ENCODE measurements around the gene LDLRAD4.
A peak's percentile ranks its signal among the peaks of the same experiment; 100 is the strongest.

Gene LDLRAD4

DNA sequence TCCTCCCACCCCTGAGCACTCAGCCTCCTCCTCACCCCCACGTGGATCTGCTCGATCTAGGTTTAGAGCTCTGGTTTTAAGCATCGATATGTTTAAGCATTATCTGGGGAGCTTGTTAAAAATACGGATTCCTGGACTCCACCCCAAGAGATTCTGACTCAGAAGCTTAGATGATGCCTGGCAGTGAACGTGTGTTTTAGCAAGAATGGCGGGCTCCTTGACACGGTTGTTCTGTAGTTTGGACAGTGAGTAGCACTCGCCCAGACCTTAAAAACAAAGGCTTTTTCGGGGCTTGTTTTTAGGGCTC lies 47.3 kb downstream of the LDLRAD4 start:
- no peak for DNase-seq (ENCODE audit: low spot score)

DNA sequence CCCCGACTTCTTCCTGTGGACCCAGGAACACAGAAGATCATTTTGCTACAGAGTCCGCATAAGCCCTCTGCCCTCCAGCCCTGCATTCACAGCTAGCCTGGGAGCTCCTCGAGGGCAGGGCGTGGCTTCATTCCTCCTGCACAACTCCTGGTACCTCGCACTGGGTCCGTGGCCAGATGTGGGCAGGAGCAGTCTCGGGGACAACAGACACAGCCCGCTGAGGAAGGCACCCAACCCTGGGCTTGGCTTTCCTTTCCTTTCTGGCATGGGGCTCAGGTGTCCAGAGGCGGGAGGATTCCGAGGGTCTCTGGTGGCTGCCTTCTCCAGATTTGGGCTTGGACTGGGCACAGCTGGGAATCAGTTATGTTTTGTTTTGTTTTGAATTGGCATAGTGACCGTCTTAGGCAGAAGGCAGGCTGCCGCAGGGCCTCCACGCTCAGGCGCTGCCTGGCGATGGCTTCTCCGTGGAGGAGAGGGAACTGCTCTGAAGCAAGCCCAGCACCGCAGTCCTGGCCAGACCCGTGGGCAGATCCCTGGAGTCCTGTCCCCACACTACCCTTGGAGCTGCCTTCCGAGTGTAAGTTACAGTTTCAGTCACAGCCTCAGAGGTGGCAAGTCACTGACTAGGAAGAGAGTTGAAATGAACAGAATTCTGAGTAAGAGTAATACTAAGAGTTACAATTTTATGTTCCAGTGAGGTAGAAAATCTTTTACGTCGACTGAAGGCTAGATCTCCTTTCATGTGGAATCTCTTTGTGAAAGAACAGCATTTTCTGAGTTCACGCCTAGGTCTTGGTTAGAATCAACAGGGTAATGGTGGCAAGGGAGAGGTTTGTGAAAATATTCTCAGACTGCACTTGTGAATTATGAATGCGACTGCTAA lies 47.9 kb downstream of the LDLRAD4 start:
- DNase-seq (ENCODE audit: low spot score), result no peak

DNA sequence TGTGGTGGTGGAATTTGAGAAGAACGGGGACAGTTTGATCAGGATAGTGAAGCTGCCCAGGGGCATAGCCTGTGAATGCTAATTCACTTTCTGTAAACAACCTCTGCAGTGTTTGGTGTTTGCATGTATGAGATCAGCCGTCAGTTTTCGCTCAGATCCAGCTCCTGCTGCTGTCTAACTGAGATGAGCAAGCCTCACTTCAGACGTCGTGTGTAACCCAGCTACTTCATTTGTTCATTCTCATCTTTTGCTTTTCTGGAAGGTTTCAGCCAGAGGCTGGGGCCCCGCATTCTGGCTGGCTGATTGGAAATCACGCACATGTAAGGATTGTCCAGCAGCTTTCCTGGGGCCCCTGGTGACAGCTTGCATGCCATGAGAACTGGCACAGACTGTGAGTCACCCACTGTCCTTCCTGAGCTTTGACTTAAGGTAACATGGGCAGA lies 48.9 kb downstream of the LDLRAD4 start:
- no peak for DNase-seq (ENCODE audit: low spot score)

DNA sequence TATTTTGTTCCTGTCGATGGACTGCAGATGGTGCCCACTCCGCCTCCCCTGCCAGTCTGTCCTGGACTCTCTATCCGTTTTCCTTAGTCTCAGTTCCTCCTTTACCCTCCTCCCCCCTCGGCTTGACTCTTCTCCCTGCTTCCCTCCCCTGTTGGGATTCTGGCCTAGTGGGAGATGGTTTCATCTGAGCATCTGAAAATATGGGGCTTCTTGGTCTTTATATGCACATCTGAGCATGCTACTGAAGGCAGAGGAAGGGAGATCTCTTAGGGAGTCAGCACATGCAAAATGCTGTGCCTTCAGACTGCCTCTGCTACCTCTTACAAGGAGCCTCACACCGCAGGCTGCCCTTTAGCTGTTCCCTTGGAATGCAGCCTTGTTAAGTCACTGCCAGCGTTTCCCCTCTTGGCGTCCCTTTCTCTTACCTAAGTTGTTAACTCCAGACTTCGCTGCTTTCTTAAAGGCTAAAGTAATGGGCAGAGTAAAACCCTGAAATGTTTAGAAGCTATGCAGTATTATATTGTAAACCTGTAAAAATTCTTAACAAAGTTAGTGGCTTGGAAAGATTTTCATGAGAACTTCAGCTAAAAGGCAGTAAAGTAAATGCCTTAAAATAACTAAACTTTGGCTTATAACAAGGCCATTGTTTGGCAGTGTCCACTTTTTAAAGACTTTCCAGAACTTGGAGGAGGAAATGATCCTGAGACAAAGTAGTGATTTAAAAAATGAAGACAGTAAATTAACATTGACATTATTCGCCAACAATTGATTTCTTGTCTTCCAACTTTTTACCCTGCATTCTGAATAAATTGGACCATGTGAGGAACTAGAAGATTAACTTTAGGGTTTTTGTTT lies 49.8 kb downstream of the LDLRAD4 start:
- peak; percentile 69 for DNase-seq (ENCODE audit: low spot score)

DNA sequence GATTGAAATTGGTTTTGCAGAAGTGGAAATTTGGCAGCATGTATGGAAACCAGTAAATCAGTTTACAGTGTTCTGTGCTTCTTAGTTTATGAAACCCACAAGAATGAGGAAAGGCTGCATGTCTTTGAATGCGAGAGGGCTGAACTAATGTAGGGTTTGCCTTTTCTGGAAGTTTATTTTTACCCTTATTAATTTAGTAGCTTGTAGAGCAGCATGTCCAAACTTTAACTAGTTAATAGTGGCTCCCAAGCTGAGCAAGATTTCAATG lies 50.4 kb downstream of the LDLRAD4 start:
- DNase-seq (ENCODE audit: low spot score), result no peak

DNA sequence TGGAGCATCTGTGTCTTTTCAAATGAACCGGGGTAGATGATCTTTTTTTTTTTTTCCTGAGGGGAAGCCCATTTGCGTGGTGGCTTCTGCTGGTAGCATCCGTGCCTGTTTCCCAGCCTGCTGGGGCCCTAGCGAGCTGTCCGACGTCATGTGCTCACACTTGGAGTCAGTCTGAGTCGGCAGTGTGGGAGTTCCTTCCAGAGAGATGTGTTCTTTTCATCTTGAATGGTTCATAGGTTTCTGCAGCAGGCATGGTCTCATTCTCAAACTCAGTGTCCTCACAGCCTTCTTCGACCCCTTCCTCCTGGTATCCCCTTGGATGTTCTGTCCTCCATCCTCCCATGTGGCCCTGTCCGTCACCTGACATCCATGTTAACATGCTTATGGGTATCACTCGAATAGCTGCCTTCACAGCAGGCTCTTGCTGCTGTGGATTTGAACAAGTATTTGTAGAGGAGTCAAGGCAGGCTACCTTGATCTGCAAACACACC lies 51.0 kb downstream of the LDLRAD4 start:
- no peak for DNase-seq (ENCODE audit: low spot score)

DNA sequence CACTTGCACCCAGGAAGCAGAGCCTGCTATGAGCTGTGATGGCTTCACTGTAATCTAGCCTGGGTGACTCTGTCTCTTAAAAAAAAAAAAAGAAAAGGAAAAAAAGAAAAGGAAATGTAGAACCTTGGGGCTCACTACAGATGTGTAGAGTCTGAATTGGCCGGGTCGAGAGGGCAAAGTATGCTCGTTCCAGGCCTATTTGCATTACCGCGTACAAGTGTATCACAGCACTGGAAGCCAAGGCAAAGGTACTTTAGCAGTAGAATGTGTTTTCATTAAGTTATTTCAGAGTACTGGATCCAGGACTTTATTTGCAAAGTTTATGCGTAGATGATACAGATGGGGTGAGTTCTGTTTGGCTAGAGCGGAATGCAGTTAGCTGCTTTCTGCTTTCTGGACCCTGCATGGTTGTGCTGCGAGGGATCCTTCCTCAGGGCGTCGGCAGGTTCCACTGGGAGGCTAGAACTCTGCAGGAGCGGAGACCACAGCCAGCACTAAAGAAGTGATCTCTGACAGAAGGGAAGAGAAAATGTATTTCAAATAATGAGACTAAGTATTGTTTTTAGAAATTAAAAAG lies 51.8 kb downstream of the LDLRAD4 start:
- DNase-seq (ENCODE audit: low spot score), result no peak

DNA sequence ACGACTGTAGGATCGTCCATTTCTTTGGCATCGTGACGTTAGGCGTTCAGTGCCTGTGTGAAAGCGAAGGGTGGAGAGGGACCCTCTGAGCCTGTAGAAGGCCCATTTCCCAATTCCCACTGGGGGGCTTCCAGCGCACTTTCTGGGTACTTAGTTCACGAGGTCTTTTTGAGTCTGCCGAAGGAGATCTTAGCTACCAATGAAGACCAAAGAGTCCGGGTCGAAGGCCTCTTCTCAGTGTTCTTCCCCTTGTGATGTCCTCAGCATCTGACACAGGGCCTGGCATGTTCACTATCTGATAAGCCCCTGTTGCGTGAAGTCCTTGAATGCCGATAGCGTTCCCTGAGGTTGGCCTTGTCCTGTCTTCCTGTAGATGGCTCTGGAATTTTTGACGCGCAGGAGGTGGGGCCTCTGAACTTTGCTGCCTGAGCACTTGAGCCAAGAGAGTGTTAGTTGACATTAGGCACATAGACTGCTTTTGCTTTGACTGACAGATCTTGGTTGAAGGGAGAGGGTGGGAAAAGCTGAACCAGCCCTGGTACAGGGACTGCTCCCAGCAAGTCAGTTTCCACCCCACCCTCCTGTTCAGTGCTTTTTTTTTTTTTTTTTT lies 52.8 kb downstream of the LDLRAD4 start:
- DNase-seq (ENCODE audit: low spot score), result no peak

DNA sequence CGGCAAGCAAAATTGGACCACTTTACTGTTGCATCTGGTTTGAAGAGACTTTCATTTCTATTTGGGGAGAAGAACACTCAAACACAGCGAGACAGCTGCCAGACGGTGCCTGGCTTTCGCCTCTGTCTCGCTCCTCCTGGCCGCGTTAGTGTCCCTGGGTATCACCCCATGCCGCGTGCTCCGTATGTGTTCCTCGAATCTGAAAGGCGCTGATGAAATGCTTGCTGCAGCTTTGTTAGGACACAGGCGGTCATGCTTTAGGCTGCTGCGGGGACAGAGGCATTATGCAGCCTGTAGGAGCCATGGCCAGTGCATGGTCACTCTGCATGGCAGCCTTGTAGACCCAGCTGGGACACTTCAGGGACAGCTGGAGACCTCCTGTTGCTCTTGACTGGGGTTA lies 53.9 kb downstream of the LDLRAD4 start:
- no peak for DNase-seq (ENCODE audit: low spot score)

DNA sequence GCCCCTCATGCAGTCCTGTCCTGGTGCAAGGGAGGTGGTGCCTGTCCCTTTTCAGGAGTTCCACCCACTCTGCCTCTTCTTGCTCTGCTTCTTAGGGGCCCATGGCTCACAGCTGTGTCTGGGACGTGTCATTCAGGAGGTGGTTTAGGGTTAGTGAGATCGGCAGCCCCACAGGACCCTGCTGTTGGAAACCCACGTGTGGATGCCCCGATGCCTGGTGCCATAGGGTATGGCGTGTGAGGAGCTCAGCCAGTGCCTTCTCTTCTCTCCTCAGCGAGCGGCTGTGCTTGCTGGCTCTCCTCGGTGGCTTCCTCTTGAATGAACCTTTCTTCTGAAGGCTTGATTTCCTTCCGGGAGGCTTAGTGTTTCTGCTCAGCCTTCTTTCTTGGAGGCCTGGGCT lies 55.2 kb downstream of the LDLRAD4 start:
- no peak for DNase-seq (ENCODE audit: low spot score)

DNA sequence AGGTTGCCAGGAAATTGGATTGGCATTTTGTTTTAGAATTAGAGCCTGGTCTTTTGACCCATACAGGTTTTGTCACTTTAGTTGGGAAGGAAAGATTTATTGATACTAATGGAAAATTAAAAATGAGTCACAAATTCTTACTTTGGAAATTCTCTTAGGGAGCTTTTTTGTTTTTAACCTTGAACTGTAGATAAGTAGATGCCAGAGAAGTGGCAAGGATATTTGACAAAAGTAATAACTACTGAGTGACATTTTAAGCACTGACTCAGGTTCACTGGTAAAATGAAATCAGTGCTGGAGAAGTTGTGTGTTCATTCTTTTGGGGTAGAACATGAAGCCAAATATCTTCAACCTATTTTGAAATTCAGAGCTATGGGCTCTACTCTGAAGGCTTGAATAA lies 56.5 kb downstream of the LDLRAD4 start:
- DNase-seq (ENCODE audit: low spot score), result no peak

DNA sequence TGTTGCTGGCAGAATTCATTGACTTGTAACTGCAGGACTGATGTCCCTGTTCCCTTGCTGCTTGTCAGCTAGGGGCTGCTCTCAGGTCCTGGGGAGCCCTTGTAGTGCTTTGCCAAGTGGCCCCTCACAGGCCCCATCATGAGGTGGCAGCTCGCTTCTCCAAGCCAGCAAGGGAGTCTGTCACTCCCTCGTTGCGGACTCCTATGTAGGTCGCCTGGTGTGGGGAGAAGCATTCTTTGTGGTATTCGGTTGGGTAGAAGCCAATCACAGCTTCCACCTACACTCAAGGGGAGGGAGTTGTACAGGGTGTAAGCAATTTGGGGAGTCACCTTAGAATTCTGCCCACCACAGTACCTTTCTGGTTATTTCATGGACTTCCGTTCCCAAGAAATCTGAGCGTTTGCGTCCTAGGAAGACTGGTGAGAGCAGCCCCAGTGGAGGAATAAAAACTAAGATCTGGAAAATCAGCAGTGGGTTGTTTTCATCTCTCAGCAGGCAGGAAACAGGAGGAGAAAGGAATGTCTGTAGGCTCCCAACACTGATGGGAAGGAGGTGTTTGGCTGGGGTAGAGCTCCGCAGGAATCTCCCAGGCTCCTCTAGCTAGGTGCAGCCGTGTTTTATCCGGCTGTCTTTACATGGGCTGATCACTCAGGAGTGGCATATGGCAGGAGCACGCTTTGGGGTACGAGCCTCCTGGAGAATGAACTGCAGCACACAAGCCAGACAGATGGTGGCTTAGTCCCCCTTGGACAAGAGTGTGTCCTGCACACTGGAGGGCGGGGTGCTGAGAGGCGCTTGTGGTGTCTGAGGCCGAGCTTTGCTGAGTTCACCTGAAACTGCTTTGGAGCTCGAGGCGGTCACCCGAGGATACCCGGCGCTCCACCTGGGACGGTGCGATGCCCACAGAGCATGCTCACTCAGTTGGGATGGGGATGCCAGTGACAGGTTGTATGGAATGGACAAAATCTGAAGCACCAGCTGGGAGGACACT lies 58.3 kb downstream of the LDLRAD4 start:
- DNase-seq (ENCODE audit: low spot score), result no peak

DNA sequence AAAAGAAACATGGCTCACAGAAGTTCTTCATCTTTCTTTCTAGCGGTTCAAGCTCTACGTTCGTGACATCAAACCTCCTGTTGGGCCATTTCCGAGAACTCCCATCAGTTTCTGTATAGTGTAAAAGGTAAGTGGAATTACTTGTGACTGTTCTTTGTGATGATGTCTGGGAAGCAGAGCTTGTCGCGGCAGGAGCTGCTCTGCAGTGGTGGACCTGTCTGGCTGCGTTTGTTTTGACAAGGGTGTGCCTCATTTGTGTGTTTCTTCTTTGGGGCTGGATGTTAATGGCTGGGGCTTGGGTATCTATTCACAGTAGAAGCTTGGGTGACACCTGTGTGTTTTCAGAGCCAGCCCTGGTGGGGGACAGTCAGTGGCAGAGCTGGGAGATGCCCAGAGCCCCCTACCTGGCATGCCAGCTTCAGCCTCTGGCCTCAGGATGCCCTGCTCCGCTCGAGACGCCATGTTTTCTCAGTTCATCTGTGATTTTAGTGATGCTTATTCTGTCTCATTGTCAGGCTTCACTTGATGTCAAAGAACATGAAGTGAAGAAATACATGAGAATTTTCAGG lies 59.6 kb downstream of the LDLRAD4 start:
- DNase-seq (ENCODE audit: low spot score), result no peak

DNA sequence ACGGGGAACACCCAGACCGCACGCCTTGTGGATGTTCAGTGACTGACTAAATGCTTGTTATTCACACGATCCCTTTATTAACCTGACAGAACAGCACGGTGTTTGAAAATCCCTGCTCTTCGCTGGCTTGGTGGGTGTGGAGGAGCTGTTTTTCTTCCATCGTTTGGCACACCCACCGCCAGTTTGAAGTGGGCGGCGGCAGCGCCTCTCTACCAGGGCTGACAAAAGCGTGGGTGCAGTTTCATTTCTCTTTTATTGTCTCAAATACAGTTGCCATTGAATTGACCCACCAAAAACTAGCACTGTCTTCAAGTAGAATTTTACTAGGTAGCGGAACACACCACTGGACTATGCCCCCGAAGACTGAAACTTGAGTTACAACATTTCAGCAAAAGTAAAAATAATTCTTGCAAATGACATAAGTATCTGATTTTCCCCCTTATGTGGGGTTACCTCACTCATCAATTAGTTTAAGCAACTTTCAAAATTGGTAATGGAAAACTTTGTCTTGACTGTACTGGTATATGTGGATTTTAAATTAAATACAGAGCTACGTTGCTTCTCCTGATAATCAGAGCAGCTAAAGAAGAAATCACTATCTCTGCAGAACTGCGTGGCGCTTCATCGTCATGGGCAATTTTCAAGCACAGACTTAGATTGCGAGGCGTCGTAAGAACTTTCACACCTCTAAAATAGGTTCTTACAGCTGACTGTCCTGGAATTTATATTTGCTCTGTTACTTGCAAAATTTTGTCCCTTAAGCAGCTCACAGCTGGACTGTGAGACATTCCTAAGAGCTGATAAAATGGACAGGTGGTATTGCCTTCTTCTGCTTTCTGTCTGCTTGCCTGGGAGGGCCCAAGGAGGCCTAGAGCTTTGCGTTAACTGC lies 60.9 kb downstream of the LDLRAD4 start:
- no peak for DNase-seq (ENCODE audit: low spot score)

DNA sequence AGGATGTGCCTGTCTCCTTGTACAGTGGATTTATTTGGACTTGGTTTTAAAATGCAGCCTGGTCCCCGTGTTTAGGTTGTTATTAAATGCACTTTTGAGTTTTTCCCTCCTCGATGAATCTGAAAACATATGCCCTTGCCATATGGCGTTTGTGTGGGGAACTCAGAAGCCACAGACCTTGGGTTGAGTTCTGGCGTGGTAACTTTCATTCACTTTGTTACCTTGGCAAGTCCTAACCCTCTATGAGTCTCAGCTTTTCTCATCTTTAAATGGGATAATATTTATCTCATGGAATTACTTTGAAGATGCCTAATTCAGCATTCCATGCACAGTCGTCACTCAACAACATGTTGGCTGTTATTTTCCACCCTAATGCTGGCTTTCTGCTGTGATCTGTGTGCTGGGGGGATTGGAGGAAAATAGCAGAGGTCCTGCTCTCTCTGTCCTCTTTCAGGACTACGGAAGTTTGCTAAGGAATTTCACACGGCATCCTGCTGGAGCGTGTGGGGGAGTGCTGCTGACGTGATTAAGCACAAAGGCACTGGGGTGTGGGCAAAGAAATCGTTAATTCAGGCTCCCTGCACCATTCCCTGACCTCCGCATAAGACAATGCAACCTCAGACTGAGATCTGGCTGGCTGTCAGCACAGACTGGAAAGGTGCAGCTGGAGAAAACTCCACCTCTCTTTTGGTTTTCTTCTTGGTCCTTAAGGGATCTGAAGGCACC lies 61.7 kb downstream of the LDLRAD4 start:
- no peak for DNase-seq (ENCODE audit: low spot score)

DNA sequence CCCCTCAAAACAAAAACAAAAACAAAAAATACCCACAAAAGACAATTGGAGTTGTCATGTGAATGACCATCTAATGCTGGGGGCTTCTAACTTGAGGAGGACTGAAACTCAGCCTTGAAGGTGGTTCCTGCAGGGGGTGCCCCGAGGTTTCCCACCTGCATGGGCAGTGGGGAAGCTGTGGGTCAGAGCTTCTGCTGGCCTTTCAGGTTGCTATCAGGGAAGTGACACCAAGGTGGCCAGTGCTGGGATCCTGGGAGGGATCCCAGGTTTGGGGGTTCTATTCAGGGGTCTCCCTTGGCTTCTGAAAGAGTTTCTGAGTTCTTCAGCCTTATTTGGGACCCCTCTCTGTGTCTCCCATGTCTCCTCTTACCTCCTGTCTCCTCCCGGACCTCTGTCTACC lies 62.8 kb downstream of the LDLRAD4 start:
- DNase-seq (ENCODE audit: low spot score), result no peak

DNA sequence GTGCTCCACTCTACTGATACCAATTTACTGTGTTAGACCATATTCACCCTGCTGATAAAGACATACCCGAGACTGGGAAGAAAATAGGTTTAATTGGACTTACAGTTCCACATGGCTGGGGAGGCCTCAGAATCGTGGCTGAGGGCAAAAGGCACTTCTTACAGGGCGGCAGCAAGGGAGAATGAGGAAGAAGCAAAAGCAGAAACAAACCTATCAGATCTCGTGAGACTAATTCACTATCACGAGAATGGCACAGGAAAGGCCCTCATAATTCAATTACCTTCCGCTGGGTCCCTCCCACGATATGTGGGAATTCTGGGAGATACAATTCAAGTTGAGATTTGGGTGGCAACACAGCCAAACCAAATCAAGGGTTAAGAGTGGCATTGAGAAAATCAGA lies 65.2 kb downstream of the LDLRAD4 start:
- no peak for DNase-seq (ENCODE audit: low spot score)

DNA sequence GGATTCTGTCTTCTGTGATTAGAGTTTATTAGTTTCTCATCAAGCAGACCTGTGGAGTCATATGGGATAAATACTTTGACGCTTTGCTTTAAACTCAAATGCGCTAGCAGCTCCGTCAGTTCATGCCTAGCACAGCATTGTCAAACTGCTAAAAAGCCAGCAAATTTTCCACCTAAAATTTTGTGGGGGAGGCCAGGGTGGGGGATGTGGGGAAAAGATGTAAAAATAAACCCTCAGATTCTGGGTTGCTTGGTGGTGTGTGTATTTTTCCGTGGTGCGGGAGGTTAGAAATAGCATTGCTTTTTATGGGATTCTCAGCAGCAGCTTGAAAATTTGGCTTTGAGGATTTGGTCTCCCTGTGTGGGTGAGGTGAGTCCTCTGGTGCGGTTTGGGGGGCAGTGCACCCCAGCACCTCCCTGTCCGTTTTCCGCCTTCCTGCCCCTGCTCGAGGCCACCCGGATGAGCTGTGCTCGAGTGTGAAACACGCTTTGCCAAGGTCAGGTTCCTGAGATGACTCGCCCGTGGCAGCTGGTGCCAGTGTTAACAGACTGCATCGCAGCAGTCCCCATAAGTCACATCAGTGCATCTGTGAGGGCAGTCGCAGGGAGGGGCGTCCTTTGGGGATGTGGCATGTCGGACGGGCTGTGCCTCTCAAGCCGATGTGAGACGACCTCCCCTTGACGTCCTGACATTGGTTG lies 65.9 kb downstream of the LDLRAD4 start:
- no peak for DNase-seq (ENCODE audit: low spot score)

DNA sequence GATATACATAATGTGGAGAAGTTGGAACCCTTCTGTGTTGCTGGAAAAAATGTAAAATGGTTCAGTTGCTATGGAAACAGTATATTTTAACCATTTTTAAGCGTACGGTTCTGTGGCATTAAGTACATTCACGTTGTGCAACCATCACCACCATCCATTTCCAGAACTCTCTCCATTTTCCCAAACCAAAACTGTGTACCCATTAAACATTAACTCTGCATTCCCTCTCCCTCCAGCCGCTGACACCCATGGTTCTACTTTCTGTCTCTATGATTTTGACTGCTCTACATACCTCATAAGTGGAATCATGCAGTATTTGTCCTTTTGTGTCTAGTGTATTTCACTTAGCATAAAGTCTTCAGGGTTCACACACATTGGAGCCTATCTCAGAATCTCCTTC lies 67.3 kb downstream of the LDLRAD4 start:
- DNase-seq (ENCODE audit: low spot score), result no peak
